Thyroid gland (tissue), 4 donors: ENCODE data around the gene FBXL7. TPM values are rescaled to one million over a fixed set of nuclear protein-coding genes. Genes with fewer than 3 reads are reported as not detected.

ENCODE experiments used
- DNase-seq, 2 donors: peaks; one replicate each; pipeline ENCODE4 v3.0.0-alpha.2; 2019
- H3K27ac ChIP-seq, 3 donors: fragments of 200-600 bp; sonication (generic); 1 replicate in 2 of 3; 2 replicates in 1 of 3; pipeline ENCODE4 v1.5.1; 2016 to 2019; ENCODE audit warnings: mild to moderate bottlenecking in 1 of 3, moderate library complexity in 1 of 3
- H3K27me3 ChIP-seq: fragments of 200-600 bp; sonication (generic); one replicate; pipeline ENCODE4 v1.5.1; 2019
- H3K36me3 ChIP-seq, 2 donors: fragments of 200-600 bp; sonication (generic); one replicate each; pipeline ENCODE4 v1.5.1; 2016 to 2019
- H3K4me1 ChIP-seq, 2 donors: fragments of 200-600 bp; sonication (generic); one replicate each; pipeline ENCODE4 v1.5.1; 2017 to 2019
- H3K4me3 ChIP-seq, 3 donors: fragments of 200-600 bp; sonication (generic); replicated peaks in 1 of 3; 1 replicate in 2 of 3; 2 replicates in 1 of 3; pipeline ENCODE4 v1.5.1; 2016; ENCODE audit warnings: mild to moderate bottlenecking in 1 of 3
- H3K9me3 ChIP-seq: fragments of 200-600 bp; sonication (generic); one replicate; pipeline ENCODE4 v1.5.1; 2017
- POLR2A ChIP-seq, 2 donors: fragments of 450-650 bp; IDR thresholded peaks; one replicate each; pipeline ENCODE4 v1.6.1; 2017; ENCODE audit warnings: antibody characterized with exemption in 2 of 2, mild to moderate bottlenecking in 2 of 2, moderate library complexity in 1 of 2
- WGBS, 2 donors: methylation state at CpG; one replicate each; pipeline ENCODE4 v1.1.5; 2017; 5-methylcytosine and 5-hydroxymethylcytosine counted together
- intact Hi-C: fragments of 100-400 bp; cut with DNase I; formaldehyde crosslinking; loops from one replicate; pipeline ENCODE4 v1.15.1; 2023
- total RNA-seq, 4 donors: library from RNA; depleted of rRNA; stranded (reverse); fragments of >200 nt; gene quantifications; one replicate each; pipeline ENCODE4 v1.2.3, GENCODE V29; 2016
- TF ChIP-seq, protein P1 (sequence below), 6 experiments: fragments of 200-600 bp in 3 of 6; fragments of 450-650 bp in 3 of 6; sonication (generic) in 3 of 6; IDR thresholded peaks; one replicate each; pipeline ENCODE4 v1.5.1; 2016 to 2019; ENCODE audit warnings: antibody characterized with exemption in 6 of 6, mild to moderate bottlenecking in 2 of 6, inconsistent platforms in 1 of 6, moderate library complexity in 1 of 6

Gene FBXL7
- total RNA-seq, 4 donors from 2014 or later: 6.4 to 11.8 (median 9.2) TPM

DNA sequence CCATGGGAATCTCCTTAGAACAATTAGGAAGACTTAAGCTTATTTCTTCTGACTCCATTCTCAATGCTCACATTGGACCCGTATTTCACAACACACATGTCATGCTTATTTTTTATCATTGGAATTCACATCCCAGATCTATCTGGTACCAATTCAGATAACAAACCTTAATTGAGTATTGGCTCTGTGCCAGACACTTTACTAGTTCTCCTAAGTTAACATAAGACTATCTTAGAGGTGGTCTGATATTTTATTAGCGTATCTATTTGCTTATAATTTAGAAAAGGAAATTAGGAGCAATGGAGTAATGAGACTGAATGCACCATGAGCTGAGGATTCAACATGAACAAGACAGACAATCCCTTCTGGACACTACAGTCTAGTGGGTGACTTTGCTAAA, 45.1 kb downstream of the FBXL7 start:
- Histone ChIP-seq H3K4me1 (no peaks in the 10 kb centered on the region), H3K27me3 (no peaks in the 10 kb centered on the region), H3K9me3 (no peaks in the 10 kb centered on the region), H3K4me3 (no peak overlapping the region), H3K36me3 (no peaks in the 10 kb centered on the region), H3K27ac (no peak overlapping the region)
- WGBS, 2 donors: 91 to 93% methylated on average over 2 of the region's 2 CpGs
- intact Hi-C loops: no loop called here
- TF ChIP-seq, protein P1, sequence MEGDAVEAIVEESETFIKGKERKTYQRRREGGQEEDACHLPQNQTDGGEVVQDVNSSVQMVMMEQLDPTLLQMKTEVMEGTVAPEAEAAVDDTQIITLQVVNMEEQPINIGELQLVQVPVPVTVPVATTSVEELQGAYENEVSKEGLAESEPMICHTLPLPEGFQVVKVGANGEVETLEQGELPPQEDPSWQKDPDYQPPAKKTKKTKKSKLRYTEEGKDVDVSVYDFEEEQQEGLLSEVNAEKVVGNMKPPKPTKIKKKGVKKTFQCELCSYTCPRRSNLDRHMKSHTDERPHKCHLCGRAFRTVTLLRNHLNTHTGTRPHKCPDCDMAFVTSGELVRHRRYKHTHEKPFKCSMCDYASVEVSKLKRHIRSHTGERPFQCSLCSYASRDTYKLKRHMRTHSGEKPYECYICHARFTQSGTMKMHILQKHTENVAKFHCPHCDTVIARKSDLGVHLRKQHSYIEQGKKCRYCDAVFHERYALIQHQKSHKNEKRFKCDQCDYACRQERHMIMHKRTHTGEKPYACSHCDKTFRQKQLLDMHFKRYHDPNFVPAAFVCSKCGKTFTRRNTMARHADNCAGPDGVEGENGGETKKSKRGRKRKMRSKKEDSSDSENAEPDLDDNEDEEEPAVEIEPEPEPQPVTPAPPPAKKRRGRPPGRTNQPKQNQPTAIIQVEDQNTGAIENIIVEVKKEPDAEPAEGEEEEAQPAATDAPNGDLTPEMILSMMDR (IDR thresholded peaks at IDR 0.05): no peak
- TF ChIP-seq POLR2A (IDR thresholded peaks at IDR 0.05): no peak
- no peak for DNase-seq

DNA sequence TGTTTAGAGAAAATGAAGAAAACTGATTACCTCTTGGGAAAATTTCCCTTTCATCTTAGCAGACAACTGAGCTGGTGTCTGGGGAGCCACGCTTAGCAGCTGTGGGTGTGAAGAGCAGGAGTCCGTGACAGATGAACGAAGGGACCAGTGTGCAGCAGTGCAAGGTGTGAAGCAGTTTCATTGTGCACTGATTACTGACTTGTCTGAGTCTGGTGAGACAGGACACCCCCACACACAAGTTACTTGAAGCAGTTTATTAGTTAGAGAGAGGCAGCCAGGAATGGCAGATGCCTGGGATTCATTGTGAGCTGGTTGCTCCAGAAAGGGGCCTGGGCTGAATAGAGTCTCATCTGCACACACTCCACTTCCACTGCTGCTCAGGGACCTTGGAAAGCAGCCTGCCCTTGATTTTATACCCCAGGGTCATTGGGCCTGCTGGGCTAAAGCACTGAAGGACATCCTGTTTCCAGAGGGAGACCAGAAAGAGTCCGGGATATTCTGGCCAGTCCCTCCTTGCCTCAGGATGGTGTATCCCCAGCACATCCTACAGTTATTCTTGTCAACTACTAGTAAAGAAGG, 47.4 kb downstream of the FBXL7 start:
- H3K36me3 ChIP-seq: no peaks in the 10 kb centered on the region
- no peaks in the 10 kb centered on the region for H3K27me3 ChIP-seq
- H3K9me3 ChIP-seq: no peaks in the 10 kb centered on the region
- H3K27ac ChIP-seq: no peak overlapping the region
- no peak for DNase-seq
- intact Hi-C loops: no loop called here
- 87 to 94% methylated on average over 4 of the region's 4 CpGs for WGBS, 2 donors
- no peak overlapping the region for H3K4me3 ChIP-seq
- no peak for TF ChIP-seq POLR2A (IDR thresholded peaks at IDR 0.05)
- TF ChIP-seq, protein P1 (IDR thresholded peaks at IDR 0.05): no peak
- H3K4me1 ChIP-seq: no peaks in the 10 kb centered on the region

DNA sequence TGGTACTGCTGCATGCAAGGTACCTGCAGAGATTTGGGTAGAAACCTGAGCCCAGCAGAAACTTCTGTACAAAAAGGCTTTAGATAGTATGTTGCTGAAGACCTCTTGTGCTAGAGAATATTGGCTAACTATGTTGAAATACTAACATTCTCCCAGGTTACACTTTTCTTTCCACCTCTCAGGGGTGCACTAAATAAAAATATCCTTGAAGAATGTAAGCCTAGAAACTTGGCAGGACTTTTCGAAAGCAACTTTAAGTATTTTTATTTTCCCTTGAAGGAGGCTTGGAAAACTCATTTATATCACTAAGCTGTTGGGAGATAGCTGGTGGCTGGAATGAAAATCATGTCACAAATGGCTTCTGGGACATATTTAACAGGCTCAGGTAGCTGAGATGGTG, 50.0 kb downstream of the FBXL7 start:
- WGBS, 2 donors: 38 to 42% methylated on average over 1 of the region's 1 CpG
- no peak overlapping the region for H3K27ac ChIP-seq
- intact Hi-C loops: no loop called here

DNA sequence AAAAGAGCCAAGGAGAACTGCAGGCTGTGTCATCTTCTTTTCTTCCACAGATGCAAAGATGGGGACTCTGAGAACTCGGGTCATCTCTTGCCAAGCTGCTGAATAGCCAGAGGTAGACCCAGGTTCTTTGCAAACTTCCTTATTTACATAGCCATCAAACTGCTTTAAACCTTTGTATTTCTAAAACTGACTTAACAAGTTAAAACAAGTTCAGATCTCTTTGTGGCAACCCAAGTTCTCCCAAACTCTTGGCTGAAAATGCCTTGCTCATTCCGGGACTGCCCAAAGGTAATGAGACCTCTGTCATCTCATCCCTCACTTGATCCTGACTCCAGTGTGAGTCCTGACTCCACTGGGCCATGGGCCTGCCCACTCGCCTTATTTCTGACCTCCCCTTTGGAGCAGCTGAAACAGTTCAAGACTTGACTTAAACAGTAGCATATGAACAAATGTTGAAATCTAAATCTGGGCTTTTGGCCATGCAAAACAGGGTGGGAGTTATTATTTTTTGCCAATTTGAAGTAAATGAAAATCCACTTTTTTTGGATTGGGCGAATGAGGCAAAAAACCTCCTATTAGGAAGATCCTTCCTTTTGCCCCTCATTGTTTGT, 50.6 kb downstream of the FBXL7 start:
- intact Hi-C loops: no loop called here

More for the DNA sequence above, 50.0 kb downstream of the FBXL7 start:
- no peaks in the 10 kb centered on the region for H3K27me3 ChIP-seq
- H3K9me3 ChIP-seq: no peaks in the 10 kb centered on the region
- no peak for DNase-seq
- no peak overlapping the region for H3K4me3 ChIP-seq
- H3K4me1 ChIP-seq: no peaks in the 10 kb centered on the region
- H3K36me3 ChIP-seq: no peaks in the 10 kb centered on the region
- no peak for TF ChIP-seq POLR2A (IDR thresholded peaks at IDR 0.05)
- TF ChIP-seq, protein P1 (IDR thresholded peaks at IDR 0.05): no peak

DNA sequence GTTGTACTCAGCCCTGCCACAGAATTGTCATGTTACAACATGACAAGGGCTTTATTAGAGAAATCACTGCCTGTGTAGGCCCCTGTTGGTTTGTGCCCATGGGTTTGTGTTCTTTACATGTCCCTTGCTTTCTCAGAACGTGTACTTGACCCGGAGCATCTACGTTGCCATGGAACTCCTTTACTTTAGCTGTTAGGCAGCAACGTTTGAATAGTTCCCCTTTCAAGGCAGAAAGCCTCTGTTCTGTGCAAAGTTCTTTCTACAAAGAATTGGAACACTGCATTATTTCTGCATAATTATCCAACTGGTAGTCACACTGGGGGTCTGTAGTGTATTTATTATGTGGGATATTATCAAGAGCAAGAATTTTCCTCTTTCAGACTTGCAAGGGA, 51.1 kb downstream of the FBXL7 start:
- TF ChIP-seq, protein P1 (IDR thresholded peaks at IDR 0.05): no peak
- no peak for TF ChIP-seq POLR2A (IDR thresholded peaks at IDR 0.05)
- H3K4me1 ChIP-seq: no peaks in the 10 kb centered on the region
- H3K9me3 ChIP-seq: no peaks in the 10 kb centered on the region
- DNase-seq: no peak
- intact Hi-C loops: no loop called here
- H3K4me3 ChIP-seq: no peak overlapping the region
- H3K36me3 ChIP-seq: no peaks in the 10 kb centered on the region
- 24 to 40% methylated on average over 4 of the region's 4 CpGs for WGBS, 2 donors
- no peaks in the 10 kb centered on the region for H3K27me3 ChIP-seq
- no peak overlapping the region for H3K27ac ChIP-seq

More for the DNA sequence above, 50.6 kb downstream of the FBXL7 start:
- Histone ChIP-seq H3K4me3 (no peak overlapping the region), H3K36me3 (no peaks in the 10 kb centered on the region), H3K9me3 (no peaks in the 10 kb centered on the region), H3K27me3 (no peaks in the 10 kb centered on the region), H3K27ac (no peak overlapping the region), H3K4me1 (no peaks in the 10 kb centered on the region)
- no peak for TF ChIP-seq POLR2A (IDR thresholded peaks at IDR 0.05)
- TF ChIP-seq, protein P1 (IDR thresholded peaks at IDR 0.05): no peak
- WGBS, 2 donors: 58 to 71% methylated on average over 4 of the region's 4 CpGs
- DNase-seq: no peak
